Heart right ventricle (tissue), 16 donors: Measurements from ENCODE around the gene RAB11A. TPM values are rescaled to one million over a fixed set of nuclear protein-coding genes. Genes with fewer than 3 reads are reported as not detected.
A peak's percentile ranks its signal among the peaks of the same experiment; 100 is the strongest.

ENCODE experiments used
- ATAC-seq, 8 donors: fragments of 200-7000 bp; cut with Tn5 transposase; one replicate each; pipeline ENCODE4 v1.9.1; 2020; ENCODE audit warnings: mild to moderate bottlenecking in 8 of 8, moderate library complexity in 8 of 8, moderate number of reproducible peaks in 1 of 8
- DNase-seq, 2 donors: peaks; one replicate each; pipeline ENCODE4 v3.0.0-alpha.2; 2020
- H3K27ac ChIP-seq, 10 donors: fragments of 200-600 bp; sonication (generic) in 2 of 10; one replicate each; pipeline versions ENCODE4 v1.5.0 to v1.8.0; 2020 to 2022; ENCODE audit warnings: mild to moderate bottlenecking in 3 of 10
- H3K27me3 ChIP-seq, 7 donors: fragments of 200-600 bp; one replicate each; pipeline ENCODE4 v1.8.0; 2021 to 2022; ENCODE audit warnings: mild to moderate bottlenecking in 2 of 7
- H3K36me3 ChIP-seq, 9 donors: fragments of 200-600 bp; sonication (generic) in 1 of 9; one replicate each; pipeline versions ENCODE4 v1.5.0 to v1.8.0; 2020 to 2022; ENCODE audit warnings: mild to moderate bottlenecking in 2 of 9
- H3K4me1 ChIP-seq, 9 donors: fragments of 200-600 bp; sonication (generic) in 1 of 9; one replicate each; pipeline versions ENCODE4 v1.5.0 to v1.8.0; 2020 to 2022; ENCODE audit warnings: mild to moderate bottlenecking in 4 of 9
- H3K4me3 ChIP-seq, 10 donors: fragments of 200-600 bp; sonication (generic) in 2 of 10; one replicate each; pipeline versions ENCODE4 v1.5.0 to v1.8.0; 2020 to 2022; ENCODE audit warnings: mild to moderate bottlenecking in 7 of 10, moderate library complexity in 2 of 10
- H3K9me3 ChIP-seq, 11 donors: fragments of 200-600 bp in 10 of 11; sonication (generic) in 2 of 11; one replicate each; pipeline versions ENCODE4 v1.5.0 to v1.8.0; 2013 to 2022; ENCODE audit warnings: mild to moderate bottlenecking in 2 of 11, control low read depth in 1 of 11, moderate library complexity in 1 of 11
- CTCF ChIP-seq, 9 donors: fragments of 200-600 bp; sonication (generic) in 2 of 9; IDR thresholded peaks; one replicate each; pipeline versions ENCODE4 v1.5.0 to v1.8.0; 2021 to 2022; ENCODE audit warnings: antibody characterized with exemption in 9 of 9, mild to moderate bottlenecking in 5 of 9, moderate library complexity in 1 of 9
- WGBS, 2 donors: extraction: QIAGEN DNeasy Blood & Tissue Kit; methylation state at CpG; one replicate each; pipeline ENCODE4 v1.1.7; 2013; ENCODE audit warnings: inconsistent platforms in 1 of 2; 5-methylcytosine and 5-hydroxymethylcytosine counted together
- intact Hi-C, 10 donors: fragments of 100-400 bp; cut with DNase I; formaldehyde crosslinking; loops; one replicate each; pipeline versions ENCODE4 v1.11.1 to v1.14.2; 2022
- long read RNA-seq, 3 donors: library from polyadenylated mRNA; unstranded; transcript quantifications; one replicate each; pipeline ENCODE4 v2.0.0, GENCODE V29; 2020 to 2021
- polyA plus RNA-seq, 2 donors: library from polyadenylated mRNA; stranded (reverse); fragments of 200-250 nt; gene quantifications; one replicate each; pipeline ENCODE4 v1.2.3, GENCODE V29; 2013
- total RNA-seq, 10 donors: library from RNA; stranded (reverse); fragmentation: NEBNext Ultra II Directional in 3 of 10; extraction: Animal tissue kit (Norgen Biotek cat#: 25700) in 3 of 10; gene quantifications; one replicate each; pipeline versions ENCODE4 v1.2.1 to v1.2.4, GENCODE V29; 2021 to 2023
- donor health status: Arrhythmogenic right ventricular cardiomyopathy.
- donor health status: ischemic (EF 13 %, LVEDD 7.1; RV severe dilation, severe dysfunction).
- donor health status: healthy with polysubstance abuse.
- donor health status: DM: no; HTN: yes; CAD: no.
- donor health status: DM: no; HTN: no; CAD: no.
- donor health status: ischemic (EF 25% LVEDD 6.9; RV normal size, moderate dysfunction).
- donor health status: ischemic (EF 25% LVEDD 5.7; RV mildly dilated, moderate dysfunction).
- donor health status: healthy.
- donor health status: DM: yes; HTN: yes; CAD: no.
- donor health status: Ischemic cardiomyopathy.
- donor health status: ischemic (EF 35%, LVEDD 5.7; RV mildly dilated, moderate dysfunction).
- donor health status: nonischemic (EF 11% LVEDD 7.7; RV severe dilation, severe dysfunction).
- donor health status: DM: yes; HTN: yes; CAD: no.
- donor health status: PGD.
- donor health status: ischemic (EF 29% LVEDD 5.4; RV normal size, mild dysfunction).
- donor health status: nonischemic (EF 23%, LVEDD 6.1; RV moderate dilation, normal function).

RAB11A gene
- total RNA-seq (100 to 1,000 TPM; 134 to 211 (median 150) TPM), polyA plus RNA-seq (100 to 1,000 TPM in 1 of 2 donors, 10 to 100 TPM in 1; 28.5 to 209 TPM)
- long read RNA-seq, donor 1, full-length matches to known transcripts: 76 of 87 reads
- long read RNA-seq, donor 1, partial matches to known transcripts: 2 of 87 reads
- long read RNA-seq, donor 1, other reads (novel, unspliced or antisense): 9 of 87 reads
- long read RNA-seq, donor 2, full-length matches to known transcripts: 82 of 85 reads
- long read RNA-seq, donor 2, partial matches to known transcripts: 1 of 85 reads
- long read RNA-seq, donor 2, other reads (novel, unspliced or antisense): 2 of 85 reads
- long read RNA-seq, donor 3, full-length matches to known transcripts: 145 of 166 reads
- long read RNA-seq, donor 3, partial matches to known transcripts: 4 of 166 reads
- long read RNA-seq, donor 3, other reads (novel, unspliced or antisense): 17 of 166 reads

- 0% methylated on average over 61 to 62 of the region's 62 CpGs for WGBS, 2 donors
- Histone ChIP-seq H3K4me3 (peak within 1 kb of the TSS; percentile 73 to 100 (median 85)), H3K4me1 (peaks cover 0 to 37% (median 25%) of the 10 kb centered on the region in 9 donors), H3K36me3 (peaks cover 0 to 4% (median 1%) of the 10 kb centered on the region in 9 donors), H3K27ac (peak within 1 kb of the TSS; percentile 83 to 98 (median 95)), H3K9me3 (no peaks in the 10 kb centered on the region), H3K27me3 (no peaks in the 10 kb centered on the region)
- ATAC-seq: peak; percentile 98 to 99 (median 98)
- intact Hi-C loops: loop anchor here in 5 of 10 donors (2.0 to 10.0 kb wide), 6 partner anchors 37 to 255 kb away; partner anchors contain the start of genes DENND4A (in 4 of the 5) and INTS14 (in 1 of the 5)
- DNase-seq: peak; percentile 95 to 96
- TF ChIP-seq CTCF (IDR thresholded peaks at IDR 0.05): peak in 8 of 9 donors; percentile 33 to 58 (median 40)
Measured at GRCh38 chr15:65869126-65869953, at the start of gene RAB11A. RAB11A (plus strand) TSS chr15:65869491; CDS start chr15:65869586, 95 bp downstream.

GRCh38 chr15:65819563-65819960 lies 49.7 kb upstream of the RAB11A start:
- DNase-seq: no peak
- H3K4me3 ChIP-seq: no peak overlapping the region
- peak overlapping the region in 2 of 10 donors; percentile 16 to 79 for H3K27ac ChIP-seq
- WGBS, 2 donors: 90 to 96% methylated on average over 3 of the region's 3 CpGs
- H3K4me1 ChIP-seq: peaks cover 0 to 40% (median 7%) of the 10 kb centered on the region in 9 donors
- H3K27me3 ChIP-seq: no peaks in the 10 kb centered on the region
- no peaks in the 10 kb centered on the region for H3K36me3 ChIP-seq
- no peak for ATAC-seq
- H3K9me3 ChIP-seq: no peaks in the 10 kb centered on the region
- TF ChIP-seq CTCF (IDR thresholded peaks at IDR 0.05): no peak
- intact Hi-C loops: no loop called here

- Histone ChIP-seq H3K27me3 (no peaks in the 10 kb centered on the region), H3K4me1 (peaks cover 0 to 49% (median 7%) of the 10 kb centered on the region in 9 donors), H3K9me3 (no peaks in the 10 kb centered on the region), H3K36me3 (no peaks in the 10 kb centered on the region), H3K27ac (no peak overlapping the region), H3K4me3 (no peak overlapping the region)
- no peak for ATAC-seq
- intact Hi-C loops: loop anchor here in 2 of 10 donors (10.0 kb wide), 2 partner anchors 56 to 76 kb away; no protein-coding TSS in a partner anchor
- DNase-seq: no peak
- TF ChIP-seq CTCF (IDR thresholded peaks at IDR 0.05): no peak
Measured at GRCh38 chr15:65821070-65821469, 48.2 kb upstream of the RAB11A start.

- Histone ChIP-seq H3K4me1 (peaks cover 0 to 52% (median 7%) of the 10 kb centered on the region in 9 donors), H3K9me3 (no peaks in the 10 kb centered on the region), H3K27me3 (no peaks in the 10 kb centered on the region), H3K36me3 (no peaks in the 10 kb centered on the region), H3K27ac (no peak overlapping the region), H3K4me3 (no peak overlapping the region)
- no peak for TF ChIP-seq CTCF (IDR thresholded peaks at IDR 0.05)
- ATAC-seq: no peak
- DNase-seq: no peak
- 87 to 88% methylated on average over 3 of the region's 3 CpGs for WGBS, 2 donors
- intact Hi-C loops: loop anchor here in 2 of 10 donors (10.0 kb wide), 2 partner anchors 58 to 78 kb away; no protein-coding TSS in a partner anchor
Measured at GRCh38 chr15:65822316-65822715, 47.0 kb upstream of the RAB11A start.
